Upper lobe of left lung (tissue), 6 donors: Measurements from ENCODE around the gene SEMA3A. TPM values are rescaled to one million over a fixed set of nuclear protein-coding genes. Genes with fewer than 3 reads are reported as not detected.

Source experiments
- ATAC-seq, 2 donors: fragments of 200-7000 bp; cut with Tn5 transposase; one replicate each; pipeline ENCODE4 v1.9.1; 2022; ENCODE audit warnings: mild to moderate bottlenecking in 2 of 2, moderate library complexity in 2 of 2; ENCODE audit not compliant: low FRiP score in 2 of 2
- DNase-seq, 2 donors: peaks; one replicate each; pipeline ENCODE4 v3.0.0-alpha.2; 2019 to 2020
- H3K27ac ChIP-seq, 4 donors: fragments of 200-600 bp; sonication (generic); one replicate each; pipeline ENCODE4 v1.5.1; 2016 to 2019
- H3K27me3 ChIP-seq, 4 donors: fragments of 200-600 bp; sonication (generic); one replicate each; pipeline ENCODE4 v1.5.1; 2017 to 2019
- H3K36me3 ChIP-seq, 4 donors: fragments of 200-600 bp; sonication (generic); one replicate each; pipeline ENCODE4 v1.5.1; 2016 to 2019
- H3K4me1 ChIP-seq, 4 donors: fragments of 200-600 bp; sonication (generic); one replicate each; pipeline ENCODE4 v1.5.1; 2018 to 2019
- H3K4me3 ChIP-seq, 4 donors: fragments of 200-600 bp; sonication (generic); one replicate each; pipeline ENCODE4 v1.5.1; 2017 to 2019; ENCODE audit warnings: mild to moderate bottlenecking in 2 of 4, moderate library complexity in 1 of 4
- H3K9me3 ChIP-seq, 4 donors: fragments of 200-600 bp; sonication (generic); one replicate each; pipeline ENCODE4 v1.5.1; 2018 to 2019
- CTCF ChIP-seq, 6 experiments: fragments of 450-650 bp in 4 of 6; fragments of 200-600 bp in 2 of 6; sonication (generic) in 2 of 6; IDR thresholded peaks; one replicate each; pipeline ENCODE4 v1.5.1; 2016 to 2019; ENCODE audit warnings: antibody characterized with exemption in 6 of 6
- EP300 ChIP-seq, 4 donors: sonication (generic); formaldehyde crosslinking; IDR thresholded peaks; one replicate each; pipeline ENCODE4 v1.5.1; 2017; ENCODE audit warnings: antibody characterized with exemption in 4 of 4, control low read depth in 2 of 4
- POLR2A ChIP-seq, 4 donors: fragments of 450-650 bp; IDR thresholded peaks; one replicate each; pipeline ENCODE4 v1.5.1; 2016 to 2017; ENCODE audit warnings: antibody characterized with exemption in 4 of 4, mild to moderate bottlenecking in 2 of 4
- POLR2AphosphoS5 ChIP-seq, 2 donors: sonication (generic); formaldehyde crosslinking; IDR thresholded peaks; one replicate each; pipeline ENCODE4 v1.5.1; 2017; ENCODE audit warnings: antibody characterized with exemption in 2 of 2
- WGBS, 2 donors: methylation state at CpG; one replicate each; pipeline ENCODE4 v1.1.5; 2017 to 2018; 5-methylcytosine and 5-hydroxymethylcytosine counted together
- total RNA-seq, 6 donors: library from RNA; depleted of rRNA in 4 of 6; stranded (reverse); fragments of >200 nt in 4 of 6; gene quantifications; one replicate each; pipeline versions ENCODE4 v1.1.0 to v1.2.1, GENCODE V29; 2016 to 2021
- donor health status: DM: no; HTN: no; CAD: no; lungs with moderate emphysema.
- donor health status: DM: no; HTN: yes; CAD: no; lungs with severe emphysema.

Gene SEMA3A
- total RNA-seq, 6 donors from 2014 or later: 1.0 to 8.8 (median 3.1) TPM

- ATAC-seq (no peak), DNase-seq (no peak)
- no peaks in the 10 kb centered on the region for H3K27me3 ChIP-seq
- 94 to 97% methylated on average over 3 of the region's 3 CpGs for WGBS, 2 donors
- H3K4me1 ChIP-seq: peaks cover 0 to 8% (median 3%) of the 10 kb centered on the region in 4 donors
- no peak overlapping the region for H3K4me3 ChIP-seq
- H3K36me3 ChIP-seq: no peaks in the 10 kb centered on the region
- no peak overlapping the region for H3K27ac ChIP-seq
- TF ChIP-seq POLR2A (IDR thresholded peaks at IDR 0.05) (no peak), CTCF (IDR thresholded peaks at IDR 0.05) (no peak), EP300 (IDR thresholded peaks at IDR 0.05) (no peak), POLR2AphosphoS5 (IDR thresholded peaks at IDR 0.05) (no peak)
- no peaks in the 10 kb centered on the region for H3K9me3 ChIP-seq
Measured at GRCh38 chr7:84027678-84028077, 166.9 kb downstream of the SEMA3A start.

DNA sequence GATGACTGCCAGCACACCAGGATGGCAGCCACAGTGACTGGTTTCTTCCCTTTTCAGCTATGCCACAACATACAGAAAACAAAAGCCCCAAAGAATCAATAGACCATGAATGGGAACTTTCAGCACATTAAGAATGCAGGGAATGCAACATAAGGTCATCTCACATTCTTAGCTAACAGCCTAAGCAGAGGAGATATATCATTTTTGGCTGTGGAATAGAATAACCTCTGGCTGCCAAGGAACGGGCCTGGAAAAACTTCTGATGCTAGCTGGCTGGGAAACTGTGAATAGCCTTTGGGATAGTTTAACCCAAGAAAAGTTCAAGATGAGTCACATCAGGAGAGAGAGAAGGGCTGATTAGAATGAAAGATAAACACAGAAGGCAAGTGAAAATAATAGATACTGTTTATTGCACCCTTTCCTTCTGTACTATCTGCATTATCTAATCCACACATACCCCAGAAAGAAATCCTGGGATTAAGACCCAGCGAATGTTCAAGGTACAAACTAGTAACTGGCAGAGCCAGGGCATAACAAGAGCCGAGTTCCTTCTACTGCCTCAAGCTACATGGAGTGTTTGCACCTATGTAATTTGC lies 169.2 kb downstream of the SEMA3A start:
- H3K4me3 ChIP-seq: no peak overlapping the region
- no peak for DNase-seq
- H3K4me1 ChIP-seq: peaks cover 0 to 10% (median 3%) of the 10 kb centered on the region in 4 donors
- no peaks in the 10 kb centered on the region for H3K9me3 ChIP-seq
- H3K27ac ChIP-seq: no peak overlapping the region
- no peak for TF ChIP-seq CTCF (IDR thresholded peaks at IDR 0.05)
- no peak for TF ChIP-seq EP300 (IDR thresholded peaks at IDR 0.05)
- no peak for TF ChIP-seq POLR2AphosphoS5 (IDR thresholded peaks at IDR 0.05)
- TF ChIP-seq POLR2A (IDR thresholded peaks at IDR 0.05): no peak
- no peaks in the 10 kb centered on the region for H3K36me3 ChIP-seq
- peak in 1 of 2 donors; percentile 93 for ATAC-seq
- H3K27me3 ChIP-seq: no peaks in the 10 kb centered on the region
- WGBS, 2 donors: 59 to 67% methylated on average over 3 of the region's 3 CpGs

- H3K9me3 ChIP-seq: no peaks in the 10 kb centered on the region
- TF ChIP-seq CTCF (IDR thresholded peaks at IDR 0.05): no peak
- no peak for TF ChIP-seq POLR2A (IDR thresholded peaks at IDR 0.05)
- no peak for TF ChIP-seq POLR2AphosphoS5 (IDR thresholded peaks at IDR 0.05)
- no peak for TF ChIP-seq EP300 (IDR thresholded peaks at IDR 0.05)
- no peaks in the 10 kb centered on the region for H3K27me3 ChIP-seq
- no peak overlapping the region for H3K4me3 ChIP-seq
- DNase-seq (no peak), ATAC-seq (no peak)
- H3K36me3 ChIP-seq: no peaks in the 10 kb centered on the region
- peaks cover 0 to 10% (median 3%) of the 10 kb centered on the region in 4 donors for H3K4me1 ChIP-seq
- no peak overlapping the region for H3K27ac ChIP-seq
- 65 to 66% methylated on average over 5 of the region's 5 CpGs for WGBS, 2 donors
Measured at GRCh38 chr7:84022684-84023308, 171.8 kb downstream of the SEMA3A start.

DNA sequence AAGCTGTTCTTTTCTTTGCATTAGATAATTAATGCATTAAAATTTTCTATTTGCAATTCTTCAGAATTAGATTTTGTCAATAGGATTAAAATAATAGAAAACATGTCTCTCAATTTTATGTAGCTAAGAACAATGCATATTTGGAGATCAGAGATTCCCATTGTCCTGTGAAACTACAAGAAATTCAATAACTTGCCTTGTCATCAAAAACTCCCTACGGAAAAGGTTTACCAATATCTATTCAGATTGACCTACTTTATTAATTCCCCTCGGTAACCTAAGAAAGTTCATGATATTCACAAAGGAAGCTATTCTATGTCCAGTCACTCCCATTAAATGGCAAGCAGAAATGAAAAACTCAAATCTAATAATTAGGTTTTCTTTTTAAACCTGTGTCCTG lies 172.6 kb downstream of the SEMA3A start:
- TF ChIP-seq POLR2A (IDR thresholded peaks at IDR 0.05) (no peak), POLR2AphosphoS5 (IDR thresholded peaks at IDR 0.05) (no peak), CTCF (IDR thresholded peaks at IDR 0.05) (no peak), EP300 (IDR thresholded peaks at IDR 0.05) (no peak)
- Histone ChIP-seq H3K27ac (no peak overlapping the region), H3K27me3 (no peaks in the 10 kb centered on the region), H3K36me3 (no peaks in the 10 kb centered on the region), H3K4me3 (no peak overlapping the region), H3K9me3 (no peaks in the 10 kb centered on the region), H3K4me1 (peaks cover 0 to 10% (median 3%) of the 10 kb centered on the region in 4 donors)
- 89 to 93% methylated on average over 2 of the region's 2 CpGs for WGBS, 2 donors
- no peak for DNase-seq
- ATAC-seq: no peak
